Measurements from ENCODE around the gene NPAS2.

DNA sequence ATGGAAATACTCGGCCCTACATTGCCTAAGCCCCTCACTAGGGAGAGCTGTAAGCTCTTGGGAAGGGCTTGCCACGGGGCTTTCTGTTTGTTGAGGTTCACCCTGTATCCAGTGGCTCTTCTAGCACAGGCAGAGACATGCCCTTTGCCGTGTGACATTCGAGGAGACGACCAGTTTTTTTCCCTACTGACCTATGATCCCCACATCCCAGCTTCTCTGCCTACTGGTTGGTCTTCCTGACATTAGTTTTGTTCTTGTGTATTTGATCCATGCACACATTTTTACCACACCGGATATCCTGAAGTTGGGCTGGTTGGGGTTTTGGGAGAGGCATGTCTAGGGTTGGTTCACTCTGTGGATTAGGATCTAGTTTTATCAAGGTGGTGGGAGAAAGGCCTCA, 69.3 kb downstream of the NPAS2 start:
- no peak for TF ChIP-seq POLR2AphosphoS5 (IDR thresholded peaks at IDR 0.05)
- TF ChIP-seq, protein P1, sequence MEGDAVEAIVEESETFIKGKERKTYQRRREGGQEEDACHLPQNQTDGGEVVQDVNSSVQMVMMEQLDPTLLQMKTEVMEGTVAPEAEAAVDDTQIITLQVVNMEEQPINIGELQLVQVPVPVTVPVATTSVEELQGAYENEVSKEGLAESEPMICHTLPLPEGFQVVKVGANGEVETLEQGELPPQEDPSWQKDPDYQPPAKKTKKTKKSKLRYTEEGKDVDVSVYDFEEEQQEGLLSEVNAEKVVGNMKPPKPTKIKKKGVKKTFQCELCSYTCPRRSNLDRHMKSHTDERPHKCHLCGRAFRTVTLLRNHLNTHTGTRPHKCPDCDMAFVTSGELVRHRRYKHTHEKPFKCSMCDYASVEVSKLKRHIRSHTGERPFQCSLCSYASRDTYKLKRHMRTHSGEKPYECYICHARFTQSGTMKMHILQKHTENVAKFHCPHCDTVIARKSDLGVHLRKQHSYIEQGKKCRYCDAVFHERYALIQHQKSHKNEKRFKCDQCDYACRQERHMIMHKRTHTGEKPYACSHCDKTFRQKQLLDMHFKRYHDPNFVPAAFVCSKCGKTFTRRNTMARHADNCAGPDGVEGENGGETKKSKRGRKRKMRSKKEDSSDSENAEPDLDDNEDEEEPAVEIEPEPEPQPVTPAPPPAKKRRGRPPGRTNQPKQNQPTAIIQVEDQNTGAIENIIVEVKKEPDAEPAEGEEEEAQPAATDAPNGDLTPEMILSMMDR (IDR thresholded peaks at IDR 0.05), result no peak
- no peak for TF ChIP-seq POLR2A (IDR thresholded peaks at IDR 0.05; ENCODE audit: low read depth)
- TF ChIP-seq EP300 (IDR thresholded peaks at IDR 0.05), result no peak

Measured in esophagus muscularis mucosa (tissue), 4 donors.